ENCODE data around the gene TGFBR2. TPM values are rescaled to one million over a fixed set of nuclear protein-coding genes. Genes with fewer than 3 reads are reported as not detected.

TGFBR2 gene
- total and polyA plus RNA-seq, 2 experiments from 2014 or later = 4.7 to 13.0 TPM

GRCh38 chr3:30672287-30672735 lies 65.9 kb downstream of the TGFBR2 start:
- Histone ChIP-seq H3K27ac (ENCODE audit: low read depth) (no peak overlapping the region), H3K27me3 (ENCODE audit: insufficient read depth) (no peaks in the 10 kb centered on the region), H3K4me1 (ENCODE audit: insufficient read depth) (peaks cover 10% of the 10 kb centered on the region), H3K4me2 (no peak overlapping the region), H3K79me2 (replicated peaks; ENCODE audit: insufficient read depth) (0 out of 2 replicates have a peak, but pooled peaks cover 5% of the 10 kb centered on the region), H2AFZ (no peak overlapping the region), H4K20me1 (replicated peaks; ENCODE audit: insufficient read depth) (no peaks in the 10 kb centered on the region), H3K4me3 (no peak overlapping the region), H3F3A (replicated peaks; ENCODE audit: low read depth) (no peaks in the 10 kb centered on the region), H3K36me3 (ENCODE audit: insufficient read depth) (peaks cover 31% of the 10 kb centered on the region), H3K9me2 (ENCODE audit: insufficient read depth) (no peaks in the 10 kb centered on the region)
- Mint-ChIP-seq H3K4me1 (peaks cover 21% of the 10 kb centered on the region), H3K4me3 (no peak overlapping the region), H3K36me3 (ENCODE audit: low read depth) (peaks cover 65% of the 10 kb centered on the region), H3K27me3 (ENCODE audit: insufficient read depth, low read depth, poor library complexity) (no peaks in the 10 kb centered on the region), H3K27ac (no peak overlapping the region), H3K9me3 (no peaks in the 10 kb centered on the region)
- DNase-seq (ENCODE audit: low spot score) (no peak), ATAC-seq (no peak)
- TF ChIP-seq CREB1 (CRISPR knock-in tag; IDR thresholded peaks at IDR 0.05; ENCODE audit: low read depth) (no peak), CTCF (conservative IDR thresholded peaks at IDR 0.05; ENCODE audit: low read depth in 2 of 2) (no peak), ZNF331 (CRISPR knock-in tag; IDR thresholded peaks at IDR 0.05; ENCODE audit: low read depth) (no peak), ZNF462 (CRISPR knock-in tag; IDR thresholded peaks at IDR 0.05) (no peak), JUNB (IDR thresholded peaks at IDR 0.05; ENCODE audit: unreplicated experiment) (no peak), ZNF114 (CRISPR knock-in tag; IDR thresholded peaks at IDR 0.05) (no peak), POLR2AphosphoS5 (IDR thresholded peaks at IDR 0.05; ENCODE audit: low read depth) (no peak), NANOG (IDR thresholded peaks at IDR 0.05; ENCODE audit: borderline replicate concordance) (no peak)

Data from GM23338 (cell line).